BLaER1 treated with 17β-estradiol and CSF1 and Interleukin-3, amounts not matched to agents 10 nM and 100 nM (cell line): ENCODE results near the gene CAPZA1.

Source experiments
- H3K27ac ChIP-seq, 11 experiments: shearing (Covaris generic); formaldehyde crosslinking; 2 replicates each; pipeline ENCODE4 v1.8.1; 2022
- H3K27me3 ChIP-seq, 11 experiments: shearing (Covaris generic); formaldehyde crosslinking; 2 replicates each; pipeline ENCODE4 v1.8.1; 2022
- H3K36me3 ChIP-seq, 11 experiments: shearing (Covaris generic); formaldehyde crosslinking; 2 replicates each; pipeline ENCODE4 v1.8.1; 2022
- H3K4me1 ChIP-seq, 10 experiments: shearing (Covaris generic); formaldehyde crosslinking; 2 replicates each; pipeline ENCODE4 v1.8.1; 2022
- H3K4me2 ChIP-seq, 11 experiments: shearing (Covaris generic); formaldehyde crosslinking; 2 replicates each; pipeline ENCODE4 v1.8.1; 2022
- H3K4me3 ChIP-seq, 10 experiments: shearing (Covaris generic); formaldehyde crosslinking; 2 replicates each; pipeline ENCODE4 v1.8.1; 2022
- H3K9ac ChIP-seq, 11 experiments: shearing (Covaris generic); formaldehyde crosslinking; 2 replicates each; pipeline ENCODE4 v1.8.1; 2022
- H3K9me3 ChIP-seq, 11 experiments: shearing (Covaris generic); formaldehyde crosslinking; replicated peaks in 1 of 11; 2 replicates each; pipeline ENCODE4 v1.8.1; 2022
- H4K20me1 ChIP-seq, 11 experiments: shearing (Covaris generic); formaldehyde crosslinking; 2 replicates each; pipeline ENCODE4 v1.8.1; 2022
- Cebpa-rat ChIP-seq, 11 experiments: shearing (Covaris generic); IDR thresholded peaks; 2 replicates each; pipeline ENCODE4 v1.8.1; 2022

The CAPZA1 gene

GRCh38 chr1:112688781-112689193, 69.2 kb downstream of the CAPZA1 start:
- peaks cover 0 to 26% (median 12%) of the 10 kb centered on the region in 11 experiments; a peak in 11 of 22 replicates for H4K20me1 ChIP-seq
- H3K27me3 ChIP-seq: no peaks in the 10 kb centered on the region
- H3K4me3 ChIP-seq: no peak overlapping the region
- H3K4me2 ChIP-seq: no peak overlapping the region
- H3K9me3 ChIP-seq: no peaks in the 10 kb centered on the region
- no peak for TF ChIP-seq Cebpa-rat (IDR thresholded peaks at IDR 0.05)
- no peak overlapping the region for H3K9ac ChIP-seq
- peaks cover 0 to 12% (median 9%) of the 10 kb centered on the region in 10 experiments; a peak in 13 of 20 replicates for H3K4me1 ChIP-seq
- H3K36me3 ChIP-seq: peaks cover 32 to 74% (median 52%) of the 10 kb centered on the region in 11 experiments
- no peak overlapping the region for H3K27ac ChIP-seq

- TF ChIP-seq Cebpa-rat (IDR thresholded peaks at IDR 0.05): no peak
- Histone ChIP-seq H3K4me3 (no peak overlapping the region), H3K9me3 (no peaks in the 10 kb centered on the region), H3K4me1 (peaks cover 0 to 12% (median 9%) of the 10 kb centered on the region in 10 experiments; a peak in 13 of 20 replicates), H3K9ac (no peak overlapping the region), H3K36me3 (peaks cover 37 to 74% (median 57%) of the 10 kb centered on the region in 11 experiments), H3K27me3 (no peaks in the 10 kb centered on the region), H3K4me2 (no peak overlapping the region), H4K20me1 (peaks cover 0 to 26% (median 12%) of the 10 kb centered on the region in 11 experiments; a peak in 11 of 22 replicates), H3K27ac (no peak overlapping the region)
Measured at GRCh38 chr1:112689196-112689841, 69.7 kb downstream of the CAPZA1 start.

GRCh38 chr1:112689842-112690237, 70.2 kb downstream of the CAPZA1 start:
- H3K27me3 ChIP-seq: no peaks in the 10 kb centered on the region
- H4K20me1 ChIP-seq: peaks cover 0 to 26% (median 18%) of the 10 kb centered on the region in 11 experiments; a peak in 11 of 22 replicates
- H3K4me2 ChIP-seq: no peak overlapping the region
- H3K27ac ChIP-seq: no peak overlapping the region
- no peak overlapping the region for H3K4me3 ChIP-seq
- H3K36me3 ChIP-seq: peaks cover 43 to 78% (median 62%) of the 10 kb centered on the region in 11 experiments
- no peaks in the 10 kb centered on the region for H3K9me3 ChIP-seq
- TF ChIP-seq Cebpa-rat (IDR thresholded peaks at IDR 0.05): no peak
- no peak overlapping the region for H3K9ac ChIP-seq
- peaks cover 0 to 12% (median 9%) of the 10 kb centered on the region in 10 experiments; a peak in 13 of 20 replicates for H3K4me1 ChIP-seq

GRCh38 chr1:112692681-112693080, 73.0 kb downstream of the CAPZA1 start:
- no peak overlapping the region; a peak in 1 of 22 replicates for H3K27ac ChIP-seq
- peaks cover 0 to 12% (median 5%) of the 10 kb centered on the region in 10 experiments; a peak in 12 of 20 replicates for H3K4me1 ChIP-seq
- H3K4me3 ChIP-seq: no peak overlapping the region
- H3K4me2 ChIP-seq: no peak overlapping the region
- H4K20me1 ChIP-seq: peaks cover 0 to 19% (median 4%) of the 10 kb centered on the region in 11 experiments; a peak in 10 of 22 replicates
- H3K36me3 ChIP-seq: peaks cover 61 to 98% (median 86%) of the 10 kb centered on the region in 11 experiments
- H3K9me3 ChIP-seq: no peaks in the 10 kb centered on the region
- no peaks in the 10 kb centered on the region for H3K27me3 ChIP-seq
- no peak overlapping the region for H3K9ac ChIP-seq
- TF ChIP-seq Cebpa-rat (IDR thresholded peaks at IDR 0.05): no peak

- Histone ChIP-seq H4K20me1 (peaks cover 0 to 12% (median 0%) of the 10 kb centered on the region in 11 experiments; a peak in 3 of 22 replicates), H3K9ac (no peak overlapping the region), H3K9me3 (no peaks in the 10 kb centered on the region), H3K4me1 (peaks cover 5 to 23% (median 12%) of the 10 kb centered on the region in 10 experiments; a peak in 17 of 20 replicates), H3K4me3 (no peak overlapping the region), H3K4me2 (no peak overlapping the region), H3K27ac (no peak overlapping the region), H3K27me3 (no peaks in the 10 kb centered on the region), H3K36me3 (peaks cover 68 to 100% (median 97%) of the 10 kb centered on the region in 11 experiments)
- TF ChIP-seq Cebpa-rat (IDR thresholded peaks at IDR 0.05): no peak
Measured at GRCh38 chr1:112693821-112694220, 74.2 kb downstream of the CAPZA1 start.

- H3K4me2 ChIP-seq: no peak overlapping the region
- H3K9ac ChIP-seq: no peak overlapping the region
- H3K36me3 ChIP-seq: peaks cover 71 to 100% (median 96%) of the 10 kb centered on the region in 11 experiments
- H4K20me1 ChIP-seq: peaks cover 0 to 12% (median 0%) of the 10 kb centered on the region in 11 experiments; a peak in 2 of 22 replicates
- peaks cover 10 to 30% (median 19%) of the 10 kb centered on the region in 10 experiments for H3K4me1 ChIP-seq
- H3K27me3 ChIP-seq: no peaks in the 10 kb centered on the region
- TF ChIP-seq Cebpa-rat (IDR thresholded peaks at IDR 0.05): no peak
- no peaks in the 10 kb centered on the region for H3K9me3 ChIP-seq
- H3K27ac ChIP-seq: no peak overlapping the region
- H3K4me3 ChIP-seq: no peak overlapping the region
Measured at GRCh38 chr1:112694363-112694929, 74.8 kb downstream of the CAPZA1 start.

GRCh38 chr1:112695276-112695675, 75.6 kb downstream of the CAPZA1 start:
- Histone ChIP-seq H3K9ac (no peak overlapping the region), H3K4me2 (peak overlapping the region in 1 of 11 experiments; percentile 18; a peak in 1 of 22 replicates), H3K9me3 (no peaks in the 10 kb centered on the region), H3K4me3 (no peak overlapping the region), H3K36me3 (peaks cover 70 to 100% (median 95%) of the 10 kb centered on the region in 11 experiments), H3K27me3 (no peaks in the 10 kb centered on the region), H4K20me1 (peaks cover 0 to 12% (median 0%) of the 10 kb centered on the region in 11 experiments; a peak in 2 of 22 replicates), H3K27ac (no peak overlapping the region), H3K4me1 (peaks cover 19 to 38% (median 27%) of the 10 kb centered on the region in 10 experiments)
- no peak for TF ChIP-seq Cebpa-rat (IDR thresholded peaks at IDR 0.05)

GRCh38 chr1:112696578-112697314, 77.1 kb downstream of the CAPZA1 start:
- no peak overlapping the region for H3K9ac ChIP-seq
- H3K27ac ChIP-seq: no peak overlapping the region; a peak in 2 of 22 replicates
- H3K36me3 ChIP-seq: peaks cover 63 to 91% (median 82%) of the 10 kb centered on the region in 11 experiments
- H3K4me1 ChIP-seq: peaks cover 33 to 53% (median 42%) of the 10 kb centered on the region in 10 experiments
- no peak overlapping the region for H3K4me2 ChIP-seq
- no peak overlapping the region for H3K4me3 ChIP-seq
- no peaks in the 10 kb centered on the region for H3K27me3 ChIP-seq
- H4K20me1 ChIP-seq: peaks cover 0 to 12% (median 0%) of the 10 kb centered on the region in 11 experiments; a peak in 4 of 22 replicates
- no peak for TF ChIP-seq Cebpa-rat (IDR thresholded peaks at IDR 0.05)
- H3K9me3 ChIP-seq: no peaks in the 10 kb centered on the region
